Activated T-helper 1 cell treated with anti-CD3 and anti-CD28 coated beads, Interleukin-12 subunit alpha, Interleukin-12 subunit beta, Interleukin-2, Interleukin-4 antibody, amounts not matched to agents 30 ng/mL and 10 ng/mL and 1 ng/mL, durations not matched to agents 14 hours and 24 hours and 36 hours (primary cell): ENCODE data around the gene MTMR4. TPM values are rescaled to one million over a fixed set of nuclear protein-coding genes. Genes with fewer than 3 reads are reported as not detected.

Experiments used
- DNase-seq: peaks from one replicate; pipeline ENCODE4 v3.0.0; 2021; ENCODE audit warnings: low spot score
- H3K27ac Mint-ChIP-seq: one replicate; pipeline ENCODE4 v1.8.0; 2021; ENCODE audit warnings: mild to moderate bottlenecking, mixed read lengths
- H3K27me3 Mint-ChIP-seq: one replicate; pipeline ENCODE4 v1.8.0; 2022; ENCODE audit warnings: mild to moderate bottlenecking, moderate library complexity, mixed read lengths; ENCODE audit not compliant: insufficient read depth
- H3K36me3 Mint-ChIP-seq: one replicate; pipeline ENCODE4 v1.8.0; 2021; ENCODE audit warnings: low read depth, mixed read lengths
- H3K4me1 Mint-ChIP-seq: one replicate; pipeline ENCODE4 v1.8.0; 2021; ENCODE audit warnings: low read depth, mixed read lengths
- H3K4me3 Mint-ChIP-seq: one replicate; pipeline ENCODE4 v1.8.0; 2021; ENCODE audit warnings: mild to moderate bottlenecking, moderate library complexity, mixed read lengths
- H3K9me3 Mint-ChIP-seq: one replicate; pipeline ENCODE4 v1.8.0; 2021; ENCODE audit warnings: mixed read lengths
- intact Hi-C: fragments of 100-400 bp; cut with micrococcal nuclease; formaldehyde crosslinking; loops from one replicate; pipeline ENCODE4 v1.15.1; 2024
- total RNA-seq: library from RNA; stranded (reverse); gene quantifications from 2 replicates; pipeline ENCODE4 v1.2.3, GENCODE V29; 2022

The MTMR4 gene
- total RNA-seq, 1 donor from 2014 or later, result 77.4 TPM

DNA sequence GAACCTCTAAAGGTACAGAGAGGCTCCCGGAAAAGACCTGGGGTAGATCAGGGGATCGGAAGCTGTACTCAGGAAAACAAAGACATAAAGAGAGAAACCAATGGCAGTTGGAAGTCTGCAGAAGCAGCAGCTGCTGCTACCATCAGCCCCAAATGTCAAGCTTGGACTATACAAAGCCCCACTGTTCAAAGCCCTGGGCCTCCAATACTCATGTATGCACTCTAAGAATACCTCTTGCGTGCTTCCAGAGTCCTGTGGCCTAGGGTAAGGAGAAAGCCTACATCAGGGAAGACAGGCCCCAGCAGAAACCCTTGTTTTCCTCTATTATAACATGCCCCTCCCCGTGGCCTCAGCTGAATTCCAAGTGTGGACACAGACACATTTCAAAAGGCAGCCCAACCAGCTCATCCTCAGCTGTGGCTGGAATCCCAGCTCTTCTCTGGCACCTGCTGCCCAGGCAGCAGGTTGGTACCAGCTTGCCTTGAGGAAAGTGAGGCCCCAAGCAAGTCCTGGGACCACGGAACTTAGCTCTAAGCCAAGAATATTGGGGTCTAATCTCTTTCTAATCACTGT lies 19.3 kb upstream of the MTMR4 start:
- Mint-ChIP-seq H3K4me1 (no peaks in the 10 kb centered on the region), H3K36me3 (no peaks in the 10 kb centered on the region), H3K9me3 (no peaks in the 10 kb centered on the region), H3K4me3 (no peak overlapping the region), H3K27me3 (peaks cover 44% of the 10 kb centered on the region), H3K27ac (no peak overlapping the region)
- intact Hi-C loops, result no loop called here
- DNase-seq, result no peak

DNA sequence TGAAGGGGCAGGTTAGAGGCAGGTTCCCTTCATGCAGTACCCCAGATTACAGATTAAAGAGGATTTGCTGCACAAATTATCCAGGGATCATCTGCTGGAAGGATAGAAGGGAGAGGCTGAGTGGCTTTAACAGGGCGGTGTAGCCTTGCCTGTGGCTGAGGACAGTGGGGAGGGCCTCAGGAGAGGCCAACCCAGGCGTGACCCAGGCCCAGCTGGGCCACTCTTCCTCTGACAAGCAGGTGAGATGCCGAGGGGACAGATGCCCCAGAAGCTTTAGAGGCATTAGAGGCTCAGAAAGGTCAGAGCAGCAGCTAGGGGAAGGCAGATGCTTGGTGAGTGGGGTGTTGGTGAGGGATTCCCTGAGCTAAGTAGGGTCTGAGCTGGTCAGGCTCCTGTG lies 18.1 kb upstream of the MTMR4 start:
- H3K36me3 Mint-ChIP-seq, result no peaks in the 10 kb centered on the region
- H3K9me3 Mint-ChIP-seq, result no peaks in the 10 kb centered on the region
- no peaks in the 10 kb centered on the region for H3K4me1 Mint-ChIP-seq
- no peak for DNase-seq
- H3K4me3 Mint-ChIP-seq, result no peak overlapping the region
- H3K27me3 Mint-ChIP-seq, result peaks cover 44% of the 10 kb centered on the region
- no peak overlapping the region for H3K27ac Mint-ChIP-seq
- intact Hi-C loops, result loop anchor here (1.0 kb wide), 2 partner anchors 14 to 18 kb away; partner anchors contain the start of gene MTMR4

DNA sequence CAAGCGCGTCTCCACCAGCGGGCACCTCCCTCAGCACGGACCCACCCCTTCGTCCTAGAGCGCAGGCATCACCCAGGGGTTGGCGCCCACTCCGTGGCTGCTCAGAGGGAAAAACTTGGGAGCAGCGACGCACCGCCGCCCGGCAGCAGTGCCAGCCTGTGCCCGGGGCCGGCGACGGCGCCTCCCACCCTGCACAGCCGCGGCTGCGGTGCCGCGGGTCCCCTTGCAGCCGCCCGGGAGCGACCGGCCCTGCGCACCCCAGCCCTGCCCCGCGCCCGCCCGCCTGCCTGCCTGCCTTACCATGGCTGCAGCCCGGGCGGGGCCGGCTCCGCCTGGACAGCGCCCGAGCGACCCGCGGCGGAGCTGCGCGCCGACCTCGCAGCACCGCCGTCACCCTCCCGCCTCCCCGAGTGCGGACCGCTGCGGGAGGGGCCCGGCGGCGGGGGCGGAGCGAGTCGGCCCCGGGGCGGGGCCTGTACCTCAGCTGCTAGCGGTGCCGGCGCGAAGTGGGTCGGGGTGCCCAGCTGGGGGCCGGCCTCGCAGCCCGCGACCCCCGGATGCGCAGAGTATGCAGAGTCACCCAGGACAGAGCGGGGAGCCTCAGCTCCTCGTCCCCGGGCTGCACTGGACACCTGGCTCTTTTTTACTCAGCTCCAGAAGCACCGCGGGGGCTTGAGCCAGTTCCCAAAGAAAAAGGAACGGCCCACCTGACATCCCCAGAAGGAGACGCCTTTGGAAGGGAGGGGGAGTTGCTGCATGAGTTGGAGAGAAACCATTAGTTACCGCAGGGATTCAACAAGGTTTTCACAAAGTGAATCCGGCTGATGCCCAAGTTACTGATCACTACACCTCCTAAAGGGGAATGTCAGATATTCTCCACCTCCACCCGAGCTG lies 17.5 kb upstream of the MTMR4 start:
- intact Hi-C loops, result loop anchor here (1.0 kb wide), 2 partner anchors 14 to 18 kb away; partner anchors contain the start of gene MTMR4
- Mint-ChIP-seq H3K27ac (no peak overlapping the region), H3K9me3 (no peaks in the 10 kb centered on the region), H3K27me3 (peaks cover 48% of the 10 kb centered on the region), H3K4me1 (peaks cover 6% of the 10 kb centered on the region), H3K36me3 (no peaks in the 10 kb centered on the region), H3K4me3 (peak overlapping the region; percentile 38)
- DNase-seq, result peak; percentile 67

DNA sequence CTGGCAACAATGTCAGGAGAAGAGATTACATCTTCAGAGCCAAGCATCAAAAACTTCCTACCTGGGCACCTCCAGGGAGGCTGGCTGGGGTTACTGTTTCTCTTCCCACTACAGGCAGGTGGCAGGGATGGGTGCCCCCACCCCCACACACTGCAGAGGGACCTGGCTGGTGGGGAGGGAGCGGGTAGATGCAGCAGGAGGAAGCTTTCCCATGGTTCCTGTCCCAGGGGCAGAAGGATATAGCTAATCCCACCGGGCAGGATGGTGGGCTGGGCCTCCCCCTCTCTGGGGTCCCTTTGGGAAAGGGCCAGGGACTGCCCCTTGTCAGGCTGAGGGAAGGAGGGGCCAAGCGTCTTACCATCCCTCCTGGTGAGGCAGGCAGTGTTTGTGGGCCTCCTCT lies 16.7 kb upstream of the MTMR4 start:
- Mint-ChIP-seq H3K4me3 (peak overlapping the region; percentile 53), H3K36me3 (no peaks in the 10 kb centered on the region), H3K27me3 (peaks cover 45% of the 10 kb centered on the region), H3K9me3 (no peaks in the 10 kb centered on the region), H3K4me1 (peaks cover 13% of the 10 kb centered on the region), H3K27ac (no peak overlapping the region)
- intact Hi-C loops, result no loop called here
- no peak for DNase-seq

DNA sequence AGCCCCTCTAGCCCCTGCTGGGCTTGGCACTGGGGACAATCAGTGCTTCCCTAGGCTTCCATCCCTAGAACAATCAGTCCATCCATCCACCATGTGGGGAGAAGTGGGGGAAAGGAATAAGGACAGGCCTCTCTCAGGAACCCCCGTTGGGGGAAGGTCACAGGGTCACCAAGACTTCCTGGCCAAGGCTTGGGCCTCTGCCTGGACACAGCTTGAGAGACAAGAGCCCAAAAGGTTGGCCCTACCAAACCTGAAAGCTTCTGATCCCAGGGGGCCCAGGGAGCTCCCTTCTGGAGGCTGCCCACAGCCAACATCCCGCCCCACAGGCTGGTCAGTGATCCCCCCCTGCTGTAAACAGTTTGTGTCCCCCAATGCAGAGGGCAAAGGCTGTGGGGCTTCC lies 16.2 kb upstream of the MTMR4 start:
- no peak for DNase-seq
- peaks cover 13% of the 10 kb centered on the region for H3K4me1 Mint-ChIP-seq
- intact Hi-C loops, result no loop called here
- no peaks in the 10 kb centered on the region for H3K9me3 Mint-ChIP-seq
- peak overlapping the region; percentile 53 for H3K4me3 Mint-ChIP-seq
- no peak overlapping the region for H3K27ac Mint-ChIP-seq
- no peaks in the 10 kb centered on the region for H3K36me3 Mint-ChIP-seq
- H3K27me3 Mint-ChIP-seq, result peaks cover 42% of the 10 kb centered on the region

DNA sequence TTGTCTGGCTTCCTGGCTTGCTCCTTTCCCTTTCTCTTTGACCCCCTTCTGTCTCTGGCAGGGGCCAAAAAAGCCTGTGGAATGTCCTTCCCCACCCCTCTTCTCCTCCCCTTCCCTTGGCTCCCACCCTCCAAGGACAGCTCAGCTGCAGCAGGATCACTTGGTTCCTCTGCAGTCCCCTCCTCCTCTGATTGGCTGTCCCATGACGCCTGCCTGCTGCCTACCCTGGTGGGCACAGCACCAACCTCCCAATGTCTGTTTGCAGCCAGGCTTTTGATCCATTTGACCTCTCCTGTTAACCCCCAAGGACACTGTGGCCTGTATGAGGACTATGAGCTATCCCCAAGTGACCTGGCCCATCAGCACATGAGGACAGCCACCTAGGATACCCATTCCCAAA lies 14.8 kb upstream of the MTMR4 start:
- H3K27me3 Mint-ChIP-seq, result peaks cover 32% of the 10 kb centered on the region

DNA sequence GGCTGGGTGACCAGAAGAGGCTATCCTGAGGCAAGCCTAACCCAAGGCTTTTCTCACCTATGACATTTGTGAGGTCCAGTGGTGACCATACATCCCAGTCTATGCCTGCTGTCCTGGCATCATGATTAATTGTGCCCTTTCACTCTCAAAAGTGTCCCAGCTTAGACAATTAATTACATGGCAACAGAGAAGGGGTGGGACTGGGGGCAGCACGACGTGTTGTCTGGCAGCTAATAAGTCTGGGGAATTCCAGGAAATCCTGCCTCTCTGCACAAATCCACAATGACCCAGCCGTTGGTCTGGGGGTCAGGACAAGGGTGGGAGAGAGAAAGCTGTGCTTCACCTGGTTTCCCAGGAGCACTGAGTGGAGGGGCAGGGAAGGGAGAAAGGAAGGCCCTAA lies 14.0 kb upstream of the MTMR4 start:
- Mint-ChIP-seq H3K27me3 (peaks cover 31% of the 10 kb centered on the region), H3K4me3 (no peak overlapping the region), H3K9me3 (no peaks in the 10 kb centered on the region), H3K4me1 (peaks cover 13% of the 10 kb centered on the region), H3K36me3 (no peaks in the 10 kb centered on the region), H3K27ac (no peak overlapping the region)
- no peak for DNase-seq
- intact Hi-C loops, result no loop called here

More for the DNA sequence above, 14.8 kb upstream of the MTMR4 start:
- intact Hi-C loops, result no loop called here
- no peak for DNase-seq
- H3K4me1 Mint-ChIP-seq, result peaks cover 13% of the 10 kb centered on the region
- H3K36me3 Mint-ChIP-seq, result no peaks in the 10 kb centered on the region
- H3K9me3 Mint-ChIP-seq, result no peaks in the 10 kb centered on the region
- no peak overlapping the region for H3K27ac Mint-ChIP-seq
- no peak overlapping the region for H3K4me3 Mint-ChIP-seq

DNA sequence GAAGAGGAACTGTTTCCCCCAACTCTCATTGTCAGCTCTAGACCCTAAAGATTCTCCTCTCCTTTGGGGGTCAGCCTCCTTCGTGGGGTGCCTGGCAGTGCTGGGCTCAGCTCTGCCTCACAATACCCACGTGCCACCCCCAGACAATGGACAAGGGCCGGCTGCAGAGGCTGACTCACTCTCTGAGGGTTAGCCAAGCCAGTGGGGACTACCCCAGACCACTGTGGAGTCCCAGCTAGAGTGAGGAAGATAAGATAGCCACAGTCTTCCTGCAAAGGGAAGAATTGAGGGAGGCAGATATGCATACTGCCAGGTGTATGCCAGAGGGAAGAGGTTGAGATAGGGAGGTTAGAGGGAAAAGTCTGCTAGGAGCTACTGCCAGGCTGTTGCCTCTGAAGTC lies 13.5 kb upstream of the MTMR4 start:
- Mint-ChIP-seq H3K4me3 (no peak overlapping the region), H3K36me3 (no peaks in the 10 kb centered on the region), H3K9me3 (no peaks in the 10 kb centered on the region), H3K27me3 (peaks cover 28% of the 10 kb centered on the region), H3K4me1 (peaks cover 13% of the 10 kb centered on the region), H3K27ac (no peak overlapping the region)
- DNase-seq, result no peak
- intact Hi-C loops, result no loop called here

DNA sequence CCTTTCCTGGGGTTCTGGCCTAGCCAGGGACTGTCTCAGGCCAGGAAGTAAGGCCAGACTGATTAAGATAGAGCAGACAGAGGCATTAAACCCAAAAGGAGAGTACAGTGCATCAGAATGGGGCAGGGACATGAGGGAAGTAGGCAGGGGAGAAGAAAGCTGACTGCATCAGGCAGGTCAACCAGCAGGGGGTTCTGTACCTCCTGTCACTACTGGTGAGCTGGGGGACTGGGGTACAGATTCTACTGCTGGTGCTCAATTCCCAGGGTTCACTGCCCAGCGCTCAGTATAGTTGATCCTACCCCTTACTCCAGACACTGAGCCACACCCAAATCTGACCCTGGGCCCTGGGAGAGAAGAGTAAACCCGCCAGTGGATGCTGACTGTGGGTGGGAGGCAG lies 12.9 kb upstream of the MTMR4 start:
- Mint-ChIP-seq H3K4me1 (peaks cover 13% of the 10 kb centered on the region), H3K4me3 (no peak overlapping the region), H3K36me3 (no peaks in the 10 kb centered on the region), H3K27ac (peak overlapping the region; percentile 50), H3K9me3 (no peaks in the 10 kb centered on the region), H3K27me3 (peaks cover 21% of the 10 kb centered on the region)
- DNase-seq, result no peak
- intact Hi-C loops, result no loop called here

DNA sequence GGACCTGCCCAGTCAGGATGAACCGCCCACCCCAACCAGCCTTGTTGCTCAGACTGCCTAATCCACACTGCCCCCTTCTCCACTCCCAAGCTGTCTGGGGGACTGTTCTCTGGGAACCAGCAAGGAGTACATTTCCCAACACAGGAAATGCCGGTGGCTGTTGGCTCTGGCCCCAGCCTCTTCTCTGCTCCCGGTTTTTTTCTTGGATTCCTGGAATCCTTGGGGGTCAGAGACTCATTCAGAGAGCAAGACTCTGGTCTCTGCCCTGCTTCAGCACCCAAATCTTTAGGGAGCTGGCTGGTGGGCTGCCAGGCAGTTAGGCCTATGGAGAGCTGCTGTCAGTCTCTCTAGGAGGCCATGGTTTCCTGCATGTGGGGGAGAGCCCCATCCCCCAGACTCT lies 10.8 kb upstream of the MTMR4 start:
- H3K9me3 Mint-ChIP-seq, result no peaks in the 10 kb centered on the region

DNA sequence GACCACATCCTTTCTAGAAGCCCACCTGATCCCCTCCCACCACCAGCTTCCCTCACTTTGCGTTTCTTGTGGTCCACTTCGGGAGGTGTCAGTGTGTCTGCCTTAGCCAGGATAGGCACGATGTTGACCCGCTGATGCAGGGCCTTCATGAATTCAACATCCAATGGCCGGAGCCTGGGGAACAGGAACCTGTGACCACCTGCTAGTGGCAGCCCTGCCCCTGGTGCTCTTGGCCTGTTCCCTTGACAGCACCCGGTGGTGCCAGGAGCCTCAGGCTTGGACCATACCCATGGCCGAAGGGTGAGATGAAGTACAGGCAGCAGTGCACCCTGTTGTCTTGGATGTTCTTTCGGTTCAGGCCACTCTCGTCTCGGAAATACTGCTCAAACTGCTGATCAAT lies 7.2 kb upstream of the MTMR4 start:
- Mint-ChIP-seq H3K4me1 (peaks cover 10% of the 10 kb centered on the region), H3K27me3 (no peaks in the 10 kb centered on the region), H3K4me3 (no peak overlapping the region), H3K27ac (no peak overlapping the region), H3K9me3 (no peaks in the 10 kb centered on the region), H3K36me3 (no peaks in the 10 kb centered on the region)
- DNase-seq, result no peak
- intact Hi-C loops, result no loop called here

More for the DNA sequence above, 10.8 kb upstream of the MTMR4 start:
- no peaks in the 10 kb centered on the region for H3K36me3 Mint-ChIP-seq
- no peak for DNase-seq
- H3K27ac Mint-ChIP-seq, result no peak overlapping the region
- peaks cover 14% of the 10 kb centered on the region for H3K27me3 Mint-ChIP-seq
- no peak overlapping the region for H3K4me3 Mint-ChIP-seq
- H3K4me1 Mint-ChIP-seq, result peaks cover 13% of the 10 kb centered on the region
- intact Hi-C loops, result no loop called here

DNA sequence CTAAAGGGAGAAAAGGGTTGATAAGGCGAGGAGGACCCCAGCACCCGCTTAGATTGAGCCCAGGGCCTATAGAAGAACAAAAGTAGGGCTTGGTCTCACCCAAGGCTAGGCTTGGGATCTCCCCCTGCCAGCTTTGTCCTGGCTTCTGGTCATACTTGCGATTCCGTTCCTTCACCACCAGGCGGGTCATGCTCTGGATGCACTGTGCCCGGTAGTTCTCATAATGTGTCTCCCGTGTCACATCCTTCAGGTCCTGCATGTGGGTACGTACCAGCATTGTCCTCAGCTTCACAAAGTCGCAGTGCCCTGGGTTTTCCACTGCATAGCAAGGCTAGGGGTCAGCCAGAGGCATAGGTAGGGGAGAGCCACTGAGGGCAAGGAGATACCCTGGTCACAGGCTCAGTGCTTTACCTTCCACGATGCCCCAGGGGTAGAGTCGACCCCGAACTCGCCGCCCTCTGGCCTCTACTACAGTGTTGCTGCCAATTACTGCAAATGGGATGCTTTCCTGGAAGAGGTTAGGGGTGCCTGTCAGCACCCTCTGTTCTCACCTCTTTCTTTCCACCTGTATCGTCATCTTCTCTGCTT lies 6.5 kb upstream of the MTMR4 start:
- no peaks in the 10 kb centered on the region for H3K36me3 Mint-ChIP-seq
- peak overlapping the region; percentile 34 for H3K4me3 Mint-ChIP-seq
- peak overlapping the region; percentile 19 for H3K27ac Mint-ChIP-seq
- no peak for DNase-seq
- no peaks in the 10 kb centered on the region for H3K9me3 Mint-ChIP-seq
- intact Hi-C loops, result no loop called here
- no peaks in the 10 kb centered on the region for H3K27me3 Mint-ChIP-seq
- H3K4me1 Mint-ChIP-seq, result peaks cover 13% of the 10 kb centered on the region
